ENCODE measurements around the gene SGCA. TPM values are rescaled to one million over a fixed set of nuclear protein-coding genes. Genes with fewer than 3 reads are reported as not detected.

SGCA gene
- total RNA-seq, 1 experiment from 2014 or later, result 0.24 TPM

- H4K91ac ChIP-seq (ENCODE audit: insufficient read length, low read depth, low read length), result no peak overlapping the region
- 0 out of 2 replicates have a peak overlapping the region, but pooled peaks have one; percentile 9 for H3K14ac ChIP-seq (ENCODE audit: insufficient read depth, low read length)
- peak; percentile 88 for DNase-seq
- no peak overlapping the region for H2AK5ac ChIP-seq (ENCODE audit: insufficient read length, low read length)
- no peaks in the 10 kb centered on the region; the same call in 1 of the 2 replicates for H3K27me3 ChIP-seq (ENCODE audit: insufficient read depth, low read length)
- H4K20me1 ChIP-seq (ENCODE audit: control insufficient read depth, insufficient read depth, insufficient read length), result no peaks in the 10 kb centered on the region
- Mint-ChIP-seq H3K9me3 (no peaks in the 10 kb centered on the region; a peak in 1 of 5 replicates), H3K36me3 (ENCODE audit: insufficient read depth in 1 of 3, low read depth in 3 of 3) (no peaks in the 10 kb centered on the region; a peak in 1 of 7 replicates), H3K27me3 (ENCODE audit: low read depth) (peaks cover 42% of the 10 kb centered on the region), H3K27ac (peak overlapping the region in 2 of 3 experiments; percentile 94 to 96; a peak in 4 of 7 replicates), H3K4me1 (peaks cover 35 to 59% of the 10 kb centered on the region in 2 experiments), H3K4me3 (peak overlapping the region; percentile 83 to 93)
- TF ChIP-seq CTCF (conservative IDR thresholded peaks at IDR 0.05), result no peak
- peak overlapping the region; percentile 82 for H3K4me2 ChIP-seq (ENCODE audit: insufficient read depth, insufficient read length, low read length)
- H4K8ac ChIP-seq (replicated peaks; ENCODE audit: insufficient read length, low read depth, low read length), result no peak overlapping the region
- H3K23me2 ChIP-seq (ENCODE audit: insufficient read length, low read depth, low read length, poor library complexity, severe bottlenecking), result peaks cover 12% of the 10 kb centered on the region
- no peak overlapping the region for H2BK12ac ChIP-seq (ENCODE audit: insufficient read length, low read depth, low read length)
- H3K18ac ChIP-seq (ENCODE audit: insufficient read length, low read depth, low read length), result no peak overlapping the region
- no peak overlapping the region for H3K27ac ChIP-seq (ENCODE audit: insufficient read length, low read depth, low read length)
- WGBS (ENCODE audit: extremely low coverage, insufficient read length, low lambda C conversion rate), result no CpG with 5 or more reads among the region's 32 CpGs
- H3K79me1 ChIP-seq (ENCODE audit: insufficient read depth, low read depth, low read length, poor library complexity, severe bottlenecking), result no peaks in the 10 kb centered on the region
- H3K79me2 ChIP-seq (ENCODE audit: insufficient read depth, low read length), result no peaks in the 10 kb centered on the region
- H3K9me3 ChIP-seq (ENCODE audit: control insufficient read depth, low read depth, low read length), result no peaks in the 10 kb centered on the region
- no peak overlapping the region for H2BK5ac ChIP-seq (ENCODE audit: insufficient read length, low read length)
- H2BK120ac ChIP-seq (ENCODE audit: low read depth, low read length, poor library complexity, severe bottlenecking), result no peak overlapping the region
- H2AFZ ChIP-seq (ENCODE audit: low read length), result no peak overlapping the region
- no peak overlapping the region for H2BK20ac ChIP-seq (ENCODE audit: low read depth, low read length, poor library complexity, severe bottlenecking)
- no peak overlapping the region for H3K9ac ChIP-seq (ENCODE audit: extremely low read depth, insufficient read length, low read length)
- H3K4me1 ChIP-seq (ENCODE audit: insufficient read depth, low read length), result peaks cover 5% of the 10 kb centered on the region; the same call in 1 of the 2 replicates
- H3K56ac ChIP-seq (ENCODE audit: insufficient read length, low read depth, low read length), result no peak overlapping the region
- H3K4ac ChIP-seq (ENCODE audit: low read depth, low read length), result no peak overlapping the region
- H3K23ac ChIP-seq (ENCODE audit: insufficient read length, low read depth, low read length), result no peak overlapping the region
- H2BK15ac ChIP-seq (ENCODE audit: low read depth, low read length), result no peak overlapping the region
- no peak overlapping the region for H3T11ph ChIP-seq (ENCODE audit: low read length)
- no peak overlapping the region for H4K5ac ChIP-seq (ENCODE audit: insufficient read length, low read depth, low read length)
Measured at GRCh38 chr17:50128441-50129352, 37.1 kb upstream of the SGCA start.

Measured in H9 (cell line).